ENCODE data around the gene PRR14L.

The PRR14L gene

GRCh38 chr22:31739795-31740201 lies 10.1 kb downstream of the PRR14L start:
- Histone ChIP-seq H3K9ac (ENCODE audit: low read length) (no peak overlapping the region), H3K27me3 (ENCODE audit: control insufficient read depth, insufficient read depth, low read length) (no peaks in the 10 kb centered on the region), H3K4me3 (ENCODE audit: low read length) (no peak overlapping the region), H3K36me3 (ENCODE audit: control insufficient read depth, low read depth, low read length) (peaks cover 28% of the 10 kb centered on the region), H3K27ac (ENCODE audit: low read length) (no peak overlapping the region), H3K9me3 (ENCODE audit: control insufficient read depth, low read depth, low read length) (no peaks in the 10 kb centered on the region), H3K4me1 (ENCODE audit: control insufficient read depth, low read depth, low read length) (no peaks in the 10 kb centered on the region)

DNA sequence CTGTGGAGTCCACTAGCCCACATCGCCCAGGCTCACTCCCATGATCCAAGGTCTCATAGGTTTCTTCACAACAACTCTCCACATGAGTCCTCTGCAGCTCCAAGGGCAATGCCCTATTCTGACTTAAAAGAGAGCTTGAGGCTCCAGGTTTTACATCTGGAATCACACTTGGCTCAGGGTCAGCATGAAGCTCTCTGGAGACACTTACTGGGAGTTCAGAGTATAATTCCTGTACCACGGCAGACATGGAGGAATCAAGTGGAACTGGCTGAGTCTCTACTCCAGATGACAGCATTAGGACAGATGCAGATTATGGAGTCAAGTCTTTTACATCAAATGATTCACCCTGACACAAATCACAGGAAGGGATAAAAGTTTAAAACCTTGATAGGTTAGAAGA lies 11.4 kb downstream of the PRR14L start:
- Histone ChIP-seq H3K9me3 (ENCODE audit: control insufficient read depth, low read depth, low read length) (no peaks in the 10 kb centered on the region), H3K9ac (ENCODE audit: low read length) (no peak overlapping the region), H3K4me3 (ENCODE audit: low read length) (no peak overlapping the region), H3K27me3 (ENCODE audit: control insufficient read depth, insufficient read depth, low read length) (no peaks in the 10 kb centered on the region), H3K27ac (ENCODE audit: low read length) (no peak overlapping the region), H3K36me3 (ENCODE audit: control insufficient read depth, low read depth, low read length) (peaks cover 39% of the 10 kb centered on the region), H3K4me1 (ENCODE audit: control insufficient read depth, low read depth, low read length) (no peaks in the 10 kb centered on the region)

GRCh38 chr22:31737932-31738331 lies 12.0 kb downstream of the PRR14L start:
- Histone ChIP-seq H3K27me3 (ENCODE audit: control insufficient read depth, insufficient read depth, low read length) (no peaks in the 10 kb centered on the region), H3K9ac (ENCODE audit: low read length) (no peak overlapping the region), H3K4me1 (ENCODE audit: control insufficient read depth, low read depth, low read length) (no peaks in the 10 kb centered on the region), H3K4me3 (ENCODE audit: low read length) (no peak overlapping the region), H3K27ac (ENCODE audit: low read length) (no peak overlapping the region), H3K36me3 (ENCODE audit: control insufficient read depth, low read depth, low read length) (peaks cover 41% of the 10 kb centered on the region), H3K9me3 (ENCODE audit: control insufficient read depth, low read depth, low read length) (no peaks in the 10 kb centered on the region)

GRCh38 chr22:31736458-31736857 lies 13.5 kb downstream of the PRR14L start:
- H3K9ac ChIP-seq (ENCODE audit: low read length), result no peak overlapping the region
- H3K4me3 ChIP-seq (ENCODE audit: low read length), result no peak overlapping the region
- H3K4me1 ChIP-seq (ENCODE audit: control insufficient read depth, low read depth, low read length), result no peaks in the 10 kb centered on the region
- H3K27ac ChIP-seq (ENCODE audit: low read length), result no peak overlapping the region
- peaks cover 46% of the 10 kb centered on the region for H3K36me3 ChIP-seq (ENCODE audit: control insufficient read depth, low read depth, low read length)
- H3K27me3 ChIP-seq (ENCODE audit: control insufficient read depth, insufficient read depth, low read length), result no peaks in the 10 kb centered on the region
- H3K9me3 ChIP-seq (ENCODE audit: control insufficient read depth, low read depth, low read length), result no peaks in the 10 kb centered on the region

GRCh38 chr22:31734512-31734911 lies 15.4 kb downstream of the PRR14L start:
- Histone ChIP-seq H3K9me3 (ENCODE audit: control insufficient read depth, low read depth, low read length) (no peaks in the 10 kb centered on the region), H3K36me3 (ENCODE audit: control insufficient read depth, low read depth, low read length) (peaks cover 41% of the 10 kb centered on the region), H3K27me3 (ENCODE audit: control insufficient read depth, insufficient read depth, low read length) (no peaks in the 10 kb centered on the region), H3K9ac (ENCODE audit: low read length) (no peak overlapping the region), H3K4me1 (ENCODE audit: control insufficient read depth, low read depth, low read length) (no peaks in the 10 kb centered on the region), H3K4me3 (ENCODE audit: low read length) (no peak overlapping the region), H3K27ac (ENCODE audit: low read length) (no peak overlapping the region)

DNA sequence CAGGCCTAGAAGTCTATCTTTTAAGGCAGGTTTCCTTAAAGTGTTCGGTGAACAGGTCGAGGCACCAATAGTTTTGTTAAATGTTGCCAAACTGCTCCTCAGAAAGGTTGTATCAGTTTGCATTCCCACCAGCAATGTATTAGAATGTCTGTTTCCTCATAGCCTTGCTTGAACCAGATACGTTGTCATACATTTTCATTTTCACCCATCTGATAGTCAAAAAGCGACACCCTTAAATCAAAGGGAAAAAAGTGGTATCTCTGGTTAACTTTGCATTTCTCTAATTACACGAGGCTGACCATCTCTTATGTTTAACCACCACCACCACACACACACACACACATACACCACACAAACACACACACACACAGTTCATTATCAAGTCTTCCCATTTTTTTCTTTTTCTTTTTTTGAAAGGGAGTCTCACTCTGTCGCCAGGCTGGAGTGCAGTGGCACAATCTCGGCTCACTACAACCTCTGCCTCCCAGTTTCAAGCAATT lies 16.3 kb downstream of the PRR14L start:
- H3K36me3 ChIP-seq (ENCODE audit: control insufficient read depth, low read depth, low read length), result peaks cover 34% of the 10 kb centered on the region
- no peak overlapping the region for H3K27ac ChIP-seq (ENCODE audit: low read length)
- no peaks in the 10 kb centered on the region for H3K27me3 ChIP-seq (ENCODE audit: control insufficient read depth, insufficient read depth, low read length)
- H3K4me3 ChIP-seq (ENCODE audit: low read length), result no peak overlapping the region
- H3K4me1 ChIP-seq (ENCODE audit: control insufficient read depth, low read depth, low read length), result no peaks in the 10 kb centered on the region
- no peaks in the 10 kb centered on the region for H3K9me3 ChIP-seq (ENCODE audit: control insufficient read depth, low read depth, low read length)
- no peak overlapping the region for H3K9ac ChIP-seq (ENCODE audit: low read length)

- peaks cover 22% of the 10 kb centered on the region for H3K36me3 ChIP-seq (ENCODE audit: control insufficient read depth, low read depth, low read length)
These were observed 17.7 kb downstream of the PRR14L start for GRCh38 chr22:31732089-31732829.

GRCh38 chr22:31730344-31730711 lies 19.6 kb downstream of the PRR14L start:
- Histone ChIP-seq H3K9ac (ENCODE audit: low read length) (no peak overlapping the region), H3K36me3 (ENCODE audit: control insufficient read depth, low read depth, low read length) (peaks cover 19% of the 10 kb centered on the region), H3K9me3 (ENCODE audit: control insufficient read depth, low read depth, low read length) (no peaks in the 10 kb centered on the region), H3K27me3 (ENCODE audit: control insufficient read depth, insufficient read depth, low read length) (no peaks in the 10 kb centered on the region), H3K4me3 (ENCODE audit: low read length) (no peak overlapping the region), H3K27ac (ENCODE audit: low read length) (no peak overlapping the region), H3K4me1 (ENCODE audit: control insufficient read depth, low read depth, low read length) (no peaks in the 10 kb centered on the region)

More at GRCh38 chr22:31732089-31732829, 17.7 kb downstream of the PRR14L start:
- H3K9ac ChIP-seq (ENCODE audit: low read length), result no peak overlapping the region
- H3K27me3 ChIP-seq (ENCODE audit: control insufficient read depth, insufficient read depth, low read length), result no peaks in the 10 kb centered on the region
- H3K4me3 ChIP-seq (ENCODE audit: low read length), result no peak overlapping the region
- no peak overlapping the region for H3K27ac ChIP-seq (ENCODE audit: low read length)
- no peaks in the 10 kb centered on the region for H3K9me3 ChIP-seq (ENCODE audit: control insufficient read depth, low read depth, low read length)
- H3K4me1 ChIP-seq (ENCODE audit: control insufficient read depth, low read depth, low read length), result no peaks in the 10 kb centered on the region

GRCh38 chr22:31728857-31729256 lies 21.1 kb downstream of the PRR14L start:
- no peak overlapping the region for H3K4me3 ChIP-seq (ENCODE audit: low read length)
- no peaks in the 10 kb centered on the region for H3K4me1 ChIP-seq (ENCODE audit: control insufficient read depth, low read depth, low read length)
- H3K9ac ChIP-seq (ENCODE audit: low read length), result no peak overlapping the region
- no peaks in the 10 kb centered on the region for H3K27me3 ChIP-seq (ENCODE audit: control insufficient read depth, insufficient read depth, low read length)
- H3K27ac ChIP-seq (ENCODE audit: low read length), result no peak overlapping the region
- H3K36me3 ChIP-seq (ENCODE audit: control insufficient read depth, low read depth, low read length), result peaks cover 22% of the 10 kb centered on the region
- H3K9me3 ChIP-seq (ENCODE audit: control insufficient read depth, low read depth, low read length), result no peaks in the 10 kb centered on the region

GRCh38 chr22:31726692-31727091 lies 23.2 kb downstream of the PRR14L start:
- H3K27me3 ChIP-seq (ENCODE audit: control insufficient read depth, insufficient read depth, low read length), result no peaks in the 10 kb centered on the region
- peaks cover 30% of the 10 kb centered on the region for H3K36me3 ChIP-seq (ENCODE audit: control insufficient read depth, low read depth, low read length)
- no peaks in the 10 kb centered on the region for H3K4me1 ChIP-seq (ENCODE audit: control insufficient read depth, low read depth, low read length)
- H3K9me3 ChIP-seq (ENCODE audit: control insufficient read depth, low read depth, low read length), result no peaks in the 10 kb centered on the region
- H3K9ac ChIP-seq (ENCODE audit: low read length), result no peak overlapping the region
- H3K27ac ChIP-seq (ENCODE audit: low read length), result no peak overlapping the region
- H3K4me3 ChIP-seq (ENCODE audit: low read length), result no peak overlapping the region

DNA sequence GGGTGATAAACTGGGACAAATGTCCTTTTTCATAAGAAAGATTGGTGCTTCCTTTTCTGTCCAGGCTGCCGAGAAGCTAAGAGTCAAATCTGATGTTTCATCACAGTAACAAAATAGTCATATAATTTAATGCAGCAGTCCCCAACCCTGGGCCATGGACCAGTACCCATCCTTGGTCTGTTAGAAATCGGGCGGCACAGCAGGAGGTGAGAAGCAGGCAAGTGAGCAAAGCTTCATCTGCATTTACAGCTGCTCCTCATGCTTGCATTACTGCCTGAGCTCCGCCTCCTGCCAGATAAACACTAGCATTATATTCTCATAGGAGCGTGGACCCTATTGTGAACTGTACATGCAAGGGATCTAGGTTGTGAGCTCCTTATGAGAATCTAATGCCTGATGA lies 26.2 kb downstream of the PRR14L start:
- H3K36me3 ChIP-seq (ENCODE audit: control insufficient read depth, low read depth, low read length), result peaks cover 45% of the 10 kb centered on the region
- H3K27me3 ChIP-seq (ENCODE audit: control insufficient read depth, insufficient read depth, low read length), result no peaks in the 10 kb centered on the region
- no peaks in the 10 kb centered on the region for H3K4me1 ChIP-seq (ENCODE audit: control insufficient read depth, low read depth, low read length)
- no peaks in the 10 kb centered on the region for H3K9me3 ChIP-seq (ENCODE audit: control insufficient read depth, low read depth, low read length)
- H3K4me3 ChIP-seq (ENCODE audit: low read length), result no peak overlapping the region
- no peak overlapping the region for H3K27ac ChIP-seq (ENCODE audit: low read length)
- H3K9ac ChIP-seq (ENCODE audit: low read length), result no peak overlapping the region

DNA sequence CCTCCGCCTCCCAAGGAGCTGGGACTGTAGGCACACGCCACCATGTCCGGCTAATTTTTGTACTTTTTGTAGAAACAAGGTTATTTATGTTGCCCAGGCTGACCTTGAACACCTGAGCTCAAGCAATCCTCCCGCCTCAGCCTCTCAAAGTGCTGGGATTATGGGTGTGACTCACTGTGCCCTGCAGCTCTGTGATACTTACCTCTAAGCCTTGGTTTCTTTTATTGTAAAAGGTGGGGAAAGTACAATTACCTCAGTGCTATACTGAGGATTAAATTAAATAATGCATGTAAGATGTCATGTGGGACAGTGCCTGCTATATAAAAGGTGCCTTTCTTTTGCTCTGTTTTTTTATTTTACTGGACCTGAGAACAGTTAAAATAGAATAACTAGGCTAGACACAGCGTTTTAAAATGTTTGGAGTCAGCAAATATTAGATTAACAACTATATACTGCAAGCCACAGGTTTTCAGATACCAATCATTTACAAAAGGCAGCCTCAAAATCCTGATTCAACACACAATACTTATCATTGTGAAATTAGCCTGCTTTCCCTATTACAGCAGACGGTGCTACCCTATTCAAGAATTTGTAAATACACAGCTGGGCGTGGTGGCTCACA lies 30.0 kb downstream of the PRR14L start:
- no peak overlapping the region for H3K4me3 ChIP-seq (ENCODE audit: low read length)
- no peaks in the 10 kb centered on the region for H3K4me1 ChIP-seq (ENCODE audit: control insufficient read depth, low read depth, low read length)
- peaks cover 67% of the 10 kb centered on the region for H3K36me3 ChIP-seq (ENCODE audit: control insufficient read depth, low read depth, low read length)
- H3K9me3 ChIP-seq (ENCODE audit: control insufficient read depth, low read depth, low read length), result no peaks in the 10 kb centered on the region
- H3K9ac ChIP-seq (ENCODE audit: low read length), result no peak overlapping the region
- H3K27ac ChIP-seq (ENCODE audit: low read length), result no peak overlapping the region
- no peaks in the 10 kb centered on the region for H3K27me3 ChIP-seq (ENCODE audit: control insufficient read depth, insufficient read depth, low read length)

Data from iPS-18a (cell line).